Upper lobe of right lung (tissue), 1 donor: ENCODE data around the gene OAT. TPM values are rescaled to one million over a fixed set of nuclear protein-coding genes. Genes with fewer than 3 reads are reported as not detected.

Source experiments
- ATAC-seq: fragments of 200-7000 bp; cut with Tn5 transposase; one replicate; pipeline ENCODE4 v1.9.1; 2020; ENCODE audit warnings: mild to moderate bottlenecking, moderate library complexity
- DNase-seq: peaks from one replicate; pipeline ENCODE4 v3.0.0-alpha.2; 2020
- H3K27ac ChIP-seq: fragments of 200-600 bp; one replicate; pipeline ENCODE4 v1.8.0; 2022
- H3K27me3 ChIP-seq: fragments of 200-600 bp; one replicate; pipeline ENCODE4 v1.8.0; 2022; ENCODE audit warnings: mild to moderate bottlenecking
- H3K36me3 ChIP-seq: fragments of 200-600 bp; one replicate; pipeline ENCODE4 v1.8.0; 2022
- H3K4me1 ChIP-seq: fragments of 200-600 bp; one replicate; pipeline ENCODE4 v1.8.0; 2022
- H3K4me3 ChIP-seq: fragments of 200-600 bp; one replicate; pipeline ENCODE4 v1.8.0; 2022; ENCODE audit warnings: mild to moderate bottlenecking
- H3K9me3 ChIP-seq: fragments of 200-600 bp; one replicate; pipeline ENCODE4 v1.8.0; 2022
- intact Hi-C: fragments of 100-400 bp; cut with DNase I; formaldehyde crosslinking; loops from one replicate; pipeline ENCODE4 v1.11.0; 2022
- total RNA-seq: library from RNA; stranded (reverse); fragmentation: NEBNext Ultra II Directional; extraction: Animal tissue kit (Norgen Biotek cat#: 25700); gene quantifications from one replicate; pipeline ENCODE4 v1.2.1, GENCODE V29; 2021
- TF ChIP-seq, protein P1 (sequence below): fragments of 200-600 bp; IDR thresholded peaks from one replicate; pipeline ENCODE4 v1.8.0; 2022; ENCODE audit warnings: antibody characterized with exemption
- donor health status: DM: no; HTN: yes; CAD: no; lungs with severe emphysema.

The OAT gene
- total RNA-seq, 1 donor from 2014 or later, result 55.2 TPM

GRCh38 chr10:124385627-124386185 lies 33.0 kb downstream of the OAT start:
- DNase-seq, result peak; percentile 30
- intact Hi-C loops, result loop anchor here (5.0 kb wide), 1 partner anchor 393 kb away; no protein-coding TSS in a partner anchor

DNA sequence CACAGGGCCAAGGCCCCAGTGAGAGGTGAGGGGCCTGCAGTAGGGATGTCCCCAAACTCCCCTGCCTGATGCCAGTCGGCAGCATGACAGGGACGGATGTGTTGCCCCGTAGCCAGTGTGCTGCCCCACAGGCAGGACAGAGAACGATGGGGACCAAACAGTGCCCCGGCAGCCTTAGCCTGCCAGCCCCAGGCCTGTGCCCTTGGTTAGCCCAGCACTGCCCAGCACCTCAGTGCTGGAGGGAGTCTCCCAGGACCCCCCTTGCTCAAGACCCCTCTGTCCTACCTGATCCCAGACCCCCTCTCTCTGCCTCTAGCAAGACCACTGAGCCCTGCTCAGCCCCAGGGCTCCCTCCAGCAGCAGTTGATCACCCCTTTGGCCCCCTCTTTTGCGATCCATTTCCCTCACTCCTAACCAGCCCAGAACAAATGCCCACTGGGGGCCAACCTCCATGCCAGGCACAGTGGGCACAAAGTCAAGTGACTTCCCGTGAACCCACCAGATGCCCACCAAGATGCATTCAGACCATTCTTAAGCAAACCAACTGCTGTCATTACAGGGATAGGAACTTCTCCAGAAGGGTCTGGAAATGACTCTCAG lies 34.0 kb downstream of the OAT start:
- intact Hi-C loops, result loop anchor here (5.0 kb wide), 1 partner anchor 392 kb away; no protein-coding TSS in a partner anchor
- peaks cover 8% of the 10 kb centered on the region for H3K27me3 ChIP-seq
- peaks cover 8% of the 10 kb centered on the region for H3K4me1 ChIP-seq
- no peaks in the 10 kb centered on the region for H3K9me3 ChIP-seq
- ATAC-seq, result no peak
- H3K4me3 ChIP-seq, result no peak overlapping the region
- TF ChIP-seq, protein P1, sequence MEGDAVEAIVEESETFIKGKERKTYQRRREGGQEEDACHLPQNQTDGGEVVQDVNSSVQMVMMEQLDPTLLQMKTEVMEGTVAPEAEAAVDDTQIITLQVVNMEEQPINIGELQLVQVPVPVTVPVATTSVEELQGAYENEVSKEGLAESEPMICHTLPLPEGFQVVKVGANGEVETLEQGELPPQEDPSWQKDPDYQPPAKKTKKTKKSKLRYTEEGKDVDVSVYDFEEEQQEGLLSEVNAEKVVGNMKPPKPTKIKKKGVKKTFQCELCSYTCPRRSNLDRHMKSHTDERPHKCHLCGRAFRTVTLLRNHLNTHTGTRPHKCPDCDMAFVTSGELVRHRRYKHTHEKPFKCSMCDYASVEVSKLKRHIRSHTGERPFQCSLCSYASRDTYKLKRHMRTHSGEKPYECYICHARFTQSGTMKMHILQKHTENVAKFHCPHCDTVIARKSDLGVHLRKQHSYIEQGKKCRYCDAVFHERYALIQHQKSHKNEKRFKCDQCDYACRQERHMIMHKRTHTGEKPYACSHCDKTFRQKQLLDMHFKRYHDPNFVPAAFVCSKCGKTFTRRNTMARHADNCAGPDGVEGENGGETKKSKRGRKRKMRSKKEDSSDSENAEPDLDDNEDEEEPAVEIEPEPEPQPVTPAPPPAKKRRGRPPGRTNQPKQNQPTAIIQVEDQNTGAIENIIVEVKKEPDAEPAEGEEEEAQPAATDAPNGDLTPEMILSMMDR, result no peak
- peak; percentile 51 for DNase-seq
- H3K36me3 ChIP-seq, result no peaks in the 10 kb centered on the region
- no peak overlapping the region for H3K27ac ChIP-seq

More at GRCh38 chr10:124385627-124386185, 33.0 kb downstream of the OAT start:
- Histone ChIP-seq H3K27me3 (peaks cover 8% of the 10 kb centered on the region), H3K27ac (no peak overlapping the region), H3K4me3 (no peak overlapping the region), H3K9me3 (no peaks in the 10 kb centered on the region), H3K4me1 (peaks cover 8% of the 10 kb centered on the region), H3K36me3 (no peaks in the 10 kb centered on the region)
- ATAC-seq, result no peak
- TF ChIP-seq, protein P1, result no peak

GRCh38 chr10:124384172-124384571 lies 34.6 kb downstream of the OAT start:
- ATAC-seq, result no peak
- Histone ChIP-seq H3K9me3 (no peaks in the 10 kb centered on the region), H3K4me1 (peaks cover 4% of the 10 kb centered on the region), H3K27ac (no peak overlapping the region), H3K36me3 (no peaks in the 10 kb centered on the region), H3K4me3 (no peak overlapping the region), H3K27me3 (peaks cover 8% of the 10 kb centered on the region)
- intact Hi-C loops, result no loop called here
- peak; percentile 26 for DNase-seq
- TF ChIP-seq, protein P1, result no peak

DNA sequence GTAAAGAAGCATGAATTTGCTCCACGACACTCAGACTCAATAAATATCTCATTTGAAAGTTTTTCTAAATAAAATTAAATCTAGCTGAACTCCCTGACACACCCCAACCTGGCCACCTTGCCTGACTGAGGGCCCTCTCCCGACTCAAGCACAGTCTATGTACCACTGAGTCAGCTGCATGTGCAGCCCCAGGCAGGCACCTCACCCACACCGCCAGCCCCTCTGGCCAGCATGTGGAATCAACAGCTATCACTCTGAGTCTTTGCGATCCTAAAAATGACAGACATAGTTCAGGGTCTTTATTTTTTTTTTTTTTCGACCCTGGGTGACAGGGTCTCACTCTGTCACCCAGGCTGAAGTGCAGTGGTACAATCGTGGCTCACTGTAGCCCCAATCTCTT lies 35.2 kb downstream of the OAT start:
- Histone ChIP-seq H3K36me3 (no peaks in the 10 kb centered on the region), H3K27ac (no peak overlapping the region), H3K4me1 (no peaks in the 10 kb centered on the region), H3K9me3 (no peaks in the 10 kb centered on the region), H3K4me3 (no peak overlapping the region), H3K27me3 (peaks cover 8% of the 10 kb centered on the region)
- TF ChIP-seq, protein P1, result no peak
- intact Hi-C loops, result no loop called here
- ATAC-seq (no peak), DNase-seq (peak; percentile 6)

GRCh38 chr10:124381011-124381611 lies 37.6 kb downstream of the OAT start:
- H3K27ac ChIP-seq, result no peak overlapping the region
- intact Hi-C loops, result no loop called here
- DNase-seq, result peak; percentile 37
- H3K36me3 ChIP-seq, result no peaks in the 10 kb centered on the region
- no peaks in the 10 kb centered on the region for H3K9me3 ChIP-seq
- ATAC-seq, result no peak
- peaks cover 8% of the 10 kb centered on the region for H3K27me3 ChIP-seq
- no peak overlapping the region for H3K4me3 ChIP-seq
- TF ChIP-seq, protein P1, result no peak
- H3K4me1 ChIP-seq, result no peaks in the 10 kb centered on the region
